Transverse colon (tissue), 4 donors: Measurements from ENCODE around the gene PPARA. TPM values are rescaled to one million over a fixed set of nuclear protein-coding genes. Genes with fewer than 3 reads are reported as not detected.

Experiments
- DNase-seq: peaks from one replicate; pipeline ENCODE4 v3.0.0-alpha.2; 2019
- H3K27ac ChIP-seq, 4 donors: fragments of 200-600 bp; sonication (generic); 2 replicates each; pipeline ENCODE4 v1.5.1; 2016 to 2018; ENCODE audit warnings: inconsistent platforms in 4 of 4
- H3K27me3 ChIP-seq: fragments of 200-600 bp; sonication (generic); 2 replicates; pipeline ENCODE4 v1.5.1; 2017; ENCODE audit warnings: inconsistent platforms
- H3K36me3 ChIP-seq, 4 donors: fragments of 200-600 bp; sonication (generic); 2 replicates each; pipeline ENCODE4 v1.5.1; 2017 to 2019; ENCODE audit warnings: inconsistent platforms in 4 of 4
- H3K4me1 ChIP-seq, 4 donors: fragments of 200-600 bp; sonication (generic); 2 replicates each; pipeline ENCODE4 v1.5.1; 2017 to 2020; ENCODE audit warnings: inconsistent platforms in 4 of 4
- H3K4me3 ChIP-seq, 4 donors: fragments of 200-600 bp; sonication (generic); 1 replicate in 1 of 4; 2 replicates in 3 of 4; pipeline versions ENCODE4 v1.5.1 to v1.6.1; 2017 to 2019; ENCODE audit warnings: inconsistent platforms in 4 of 4
- H3K9me3 ChIP-seq, 2 donors: fragments of 200-600 bp; sonication (generic); 2 replicates each; pipeline ENCODE4 v1.5.1; 2017 to 2019; ENCODE audit warnings: inconsistent platforms in 2 of 2
- EP300 ChIP-seq: sonication (generic); formaldehyde crosslinking; IDR thresholded peaks from one replicate; pipeline ENCODE4 v1.6.1; 2017; ENCODE audit warnings: antibody characterized with exemption, low read depth
- POLR2A ChIP-seq: fragments of 450-650 bp; IDR thresholded peaks from one replicate; pipeline ENCODE4 v1.6.1; 2016; ENCODE audit warnings: antibody characterized with exemption, mild to moderate bottlenecking, moderate library complexity
- POLR2AphosphoS5 ChIP-seq, 3 donors: sonication (generic); formaldehyde crosslinking; IDR thresholded peaks; one replicate each; pipeline ENCODE4 v1.6.1; 2016; ENCODE audit warnings: antibody characterized with exemption in 3 of 3
- WGBS, 2 donors: methylation state at CpG; one replicate each; pipeline ENCODE4 v1.1.5; 2018; ENCODE audit warnings: low coverage in 1 of 2; 5-methylcytosine and 5-hydroxymethylcytosine counted together
- in situ Hi-C, 4 donors: fragments of 200-750 bp; cut with MboI; loops; one replicate each; pipeline versions ENCODE4 v1.15.0 to v1.15.1; 2017; ENCODE audit warnings: low sequenced_read_pairs in 3 of 4, low pct_ligation_motif_present in 1 of 4, low pct_unique_long_range_greater_than_20kb in 1 of 4
- intact Hi-C: fragments of 100-400 bp; cut with DNase I; formaldehyde crosslinking; loops from one replicate; pipeline ENCODE4 v1.15.1; 2023; ENCODE audit warnings: low total_unique reads
- total RNA-seq, 4 donors: library from RNA; depleted of rRNA; stranded (reverse); fragments of >200 nt; gene quantifications; one replicate each; pipeline ENCODE4 v1.1.0, GENCODE V29; 2016
- TF ChIP-seq, protein P1 (sequence below), 5 experiments: fragments of 200-600 bp in 3 of 5; fragments of 450-650 bp in 2 of 5; sonication (generic) in 3 of 5; IDR thresholded peaks; 1 replicate in 2 of 5; 2 replicates in 3 of 5; pipeline ENCODE4 v1.5.1; 2016 to 2017; ENCODE audit warnings: antibody characterized with exemption in 5 of 5, inconsistent platforms in 3 of 5, mild to moderate bottlenecking in 2 of 5, moderate library complexity in 1 of 5

Gene PPARA
- total RNA-seq, 4 donors from 2014 or later, result 52.0 to 88.1 (median 74.7) TPM

DNA sequence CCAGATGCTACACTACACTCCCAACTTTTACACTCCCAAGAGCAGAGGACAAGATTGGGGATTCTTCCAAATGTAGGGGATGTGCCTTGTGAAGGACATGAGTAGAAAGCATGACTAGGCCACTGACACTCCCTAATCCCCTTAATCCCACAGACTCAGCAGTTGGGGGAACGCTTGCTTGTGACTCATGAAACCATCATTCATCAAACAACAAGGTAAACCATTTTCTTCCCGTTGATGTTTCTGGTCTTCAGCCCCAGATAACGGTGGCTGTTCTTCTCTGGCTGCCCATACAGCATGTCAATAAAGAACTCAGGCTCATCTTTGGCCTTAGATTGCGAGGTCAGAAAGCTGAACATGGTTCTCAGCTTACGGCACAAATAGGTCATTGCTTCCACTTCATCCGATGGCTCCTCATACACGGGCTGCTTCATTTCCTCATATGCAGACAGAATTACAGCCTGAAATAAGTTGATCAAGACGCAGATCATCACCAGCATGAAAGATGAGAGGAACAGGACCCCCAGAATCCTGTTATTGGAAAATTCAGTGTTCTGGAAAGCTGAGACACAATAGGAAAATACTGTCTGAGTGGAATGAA is 106.1 kb downstream of the PPARA start:
- TF ChIP-seq POLR2AphosphoS5 (IDR thresholded peaks at IDR 0.05) (no peak), EP300 (no peak), POLR2A (no peak)
- TF ChIP-seq, protein P1, sequence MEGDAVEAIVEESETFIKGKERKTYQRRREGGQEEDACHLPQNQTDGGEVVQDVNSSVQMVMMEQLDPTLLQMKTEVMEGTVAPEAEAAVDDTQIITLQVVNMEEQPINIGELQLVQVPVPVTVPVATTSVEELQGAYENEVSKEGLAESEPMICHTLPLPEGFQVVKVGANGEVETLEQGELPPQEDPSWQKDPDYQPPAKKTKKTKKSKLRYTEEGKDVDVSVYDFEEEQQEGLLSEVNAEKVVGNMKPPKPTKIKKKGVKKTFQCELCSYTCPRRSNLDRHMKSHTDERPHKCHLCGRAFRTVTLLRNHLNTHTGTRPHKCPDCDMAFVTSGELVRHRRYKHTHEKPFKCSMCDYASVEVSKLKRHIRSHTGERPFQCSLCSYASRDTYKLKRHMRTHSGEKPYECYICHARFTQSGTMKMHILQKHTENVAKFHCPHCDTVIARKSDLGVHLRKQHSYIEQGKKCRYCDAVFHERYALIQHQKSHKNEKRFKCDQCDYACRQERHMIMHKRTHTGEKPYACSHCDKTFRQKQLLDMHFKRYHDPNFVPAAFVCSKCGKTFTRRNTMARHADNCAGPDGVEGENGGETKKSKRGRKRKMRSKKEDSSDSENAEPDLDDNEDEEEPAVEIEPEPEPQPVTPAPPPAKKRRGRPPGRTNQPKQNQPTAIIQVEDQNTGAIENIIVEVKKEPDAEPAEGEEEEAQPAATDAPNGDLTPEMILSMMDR (IDR thresholded peaks at IDR 0.05), result no peak
- no peaks in the 10 kb centered on the region for H3K9me3 ChIP-seq
- 77 to 87% methylated on average over 3 to 8 of the region's 8 CpGs for WGBS, 2 donors
- in situ Hi-C loops, result no loop called here
- no peaks in the 10 kb centered on the region for H3K27me3 ChIP-seq
- H3K4me1 ChIP-seq, result peaks cover 0 to 2% (median under 1%) of the 10 kb centered on the region in 4 donors
- no peak overlapping the region for H3K4me3 ChIP-seq
- no peaks in the 10 kb centered on the region for H3K36me3 ChIP-seq
- H3K27ac ChIP-seq, result no peak overlapping the region
- no peak for DNase-seq
- intact Hi-C loops, result loop anchor here (10.0 kb wide), 1 partner anchor 942 kb away; no protein-coding TSS in a partner anchor

DNA sequence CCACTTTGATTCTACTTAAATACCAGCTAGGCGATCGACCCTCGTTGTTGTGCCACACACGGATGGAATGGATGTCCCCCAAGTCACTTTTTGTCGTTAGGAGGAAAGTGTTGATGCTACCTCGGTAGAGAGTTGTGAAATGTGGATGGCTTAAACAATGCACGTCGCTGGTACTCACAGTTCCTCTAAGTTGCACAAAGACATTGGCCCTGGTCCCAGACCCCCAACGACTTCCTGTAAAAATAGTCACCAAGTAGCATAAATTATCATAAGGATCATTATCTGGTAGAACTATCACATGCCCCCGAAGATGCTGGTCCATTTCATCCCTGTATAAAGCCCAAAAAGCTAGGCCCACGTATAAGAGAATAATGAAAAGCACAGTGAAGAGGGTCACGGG is 109.0 kb downstream of the PPARA start:
- intact Hi-C loops, result loop anchor here (10.0 kb wide), 1 partner anchor 945 kb away; no protein-coding TSS in a partner anchor
- DNase-seq, result no peak

DNA sequence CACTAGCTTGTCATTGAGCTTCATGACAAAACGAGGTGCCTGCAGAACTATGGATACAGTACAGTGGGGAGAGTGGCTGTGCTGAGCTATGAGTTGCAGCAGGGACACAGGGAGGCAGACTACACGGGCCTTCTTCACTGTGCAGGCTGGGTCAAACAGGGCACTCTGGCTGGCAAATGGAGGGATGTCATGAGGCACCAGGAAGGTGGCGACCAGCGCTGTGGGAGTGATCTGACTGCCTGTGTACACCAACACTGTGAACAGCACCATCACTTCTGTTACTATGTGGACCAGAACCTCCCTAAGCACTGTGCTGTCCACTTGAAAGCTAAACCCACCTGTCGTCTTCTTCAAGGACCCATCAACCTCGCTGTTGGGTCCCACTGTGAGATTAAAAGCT is 109.7 kb downstream of the PPARA start:
- Histone ChIP-seq H3K27me3 (no peaks in the 10 kb centered on the region), H3K36me3 (no peaks in the 10 kb centered on the region), H3K4me1 (peaks cover 3 to 17% (median 13%) of the 10 kb centered on the region in 4 donors), H3K9me3 (no peaks in the 10 kb centered on the region), H3K27ac (no peak overlapping the region), H3K4me3 (no peak overlapping the region)
- in situ Hi-C loops (no loop called here), intact Hi-C loops (no loop called here)
- TF ChIP-seq EP300, result no peak
- no peak for TF ChIP-seq POLR2A
- TF ChIP-seq, protein P1 (IDR thresholded peaks at IDR 0.05), result no peak
- no peak for TF ChIP-seq POLR2AphosphoS5 (IDR thresholded peaks at IDR 0.05)
- DNase-seq, result no peak
- 83 to 93% methylated on average over 2 to 6 of the region's 6 CpGs for WGBS, 2 donors

More for the DNA sequence above, 109.0 kb downstream of the PPARA start:
- Histone ChIP-seq H3K4me3 (no peak overlapping the region), H3K27me3 (no peaks in the 10 kb centered on the region), H3K36me3 (no peaks in the 10 kb centered on the region), H3K4me1 (peaks cover 3 to 16% (median 11%) of the 10 kb centered on the region in 4 donors), H3K27ac (no peak overlapping the region), H3K9me3 (no peaks in the 10 kb centered on the region)
- WGBS, 2 donors, result 78 to 80% methylated on average over 11 to 12 of the region's 12 CpGs
- in situ Hi-C loops, result no loop called here
- TF ChIP-seq EP300, result no peak

DNA sequence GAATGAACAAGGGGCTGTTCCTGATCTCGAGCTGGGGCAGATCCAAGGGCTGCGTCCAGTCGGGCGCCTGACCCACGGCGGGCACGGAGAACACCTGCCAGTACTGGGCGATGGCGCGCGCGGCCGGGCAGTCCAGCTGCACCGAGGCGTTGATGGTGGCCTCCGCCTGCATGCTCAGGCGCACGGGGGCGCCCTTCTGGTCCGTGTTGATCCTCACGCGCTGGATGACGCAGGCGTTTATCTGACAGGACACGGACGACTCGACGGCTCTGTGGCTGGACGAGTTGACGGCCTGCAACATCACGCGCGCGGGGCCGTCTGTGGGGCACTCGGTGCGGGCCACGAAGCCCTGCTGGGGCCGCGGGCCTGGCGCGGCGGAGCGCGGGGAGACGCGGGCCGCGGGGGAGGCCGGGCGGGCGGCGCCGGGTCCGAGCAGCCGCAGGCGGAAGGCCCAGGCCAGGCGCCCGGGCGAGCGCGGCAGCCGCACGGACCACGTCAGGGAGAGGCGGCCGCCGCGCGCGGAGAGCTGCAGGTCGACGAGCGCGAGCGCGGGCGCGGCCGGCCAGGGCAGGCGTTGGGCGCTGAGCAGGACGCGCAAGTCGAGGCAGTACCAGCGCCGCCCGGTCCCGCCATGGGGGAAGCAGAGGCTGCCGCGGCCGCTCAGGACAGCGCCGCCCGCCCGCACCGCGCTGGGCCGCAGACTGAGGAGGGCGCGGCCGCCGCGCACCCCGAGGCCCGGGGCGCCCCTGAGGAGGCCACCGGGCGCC is 112.3 kb downstream of the PPARA start:
- H3K4me3 ChIP-seq, result peak overlapping the region in 3 of 4 donors; percentile 17 to 38 (median 28)
- WGBS, 2 donors, result 52% methylated on average over 67 of the region's 109 CpGs; no CpG with 5 or more reads in 1 of the 2 donors
- H3K4me1 ChIP-seq, result peaks cover 9 to 31% (median 22%) of the 10 kb centered on the region in 4 donors
- intact Hi-C loops, result no loop called here
- no peak for TF ChIP-seq POLR2A
- TF ChIP-seq, protein P1 (IDR thresholded peaks at IDR 0.05), result peak in 3 of 5 experiments; percentile 6 to 31 (median 24)
- TF ChIP-seq EP300, result no peak
- peak in 1 of 3 donors; percentile 18 for TF ChIP-seq POLR2AphosphoS5 (IDR thresholded peaks at IDR 0.05)
- in situ Hi-C loops, result no loop called here
- H3K36me3 ChIP-seq, result no peaks in the 10 kb centered on the region
- H3K9me3 ChIP-seq, result no peaks in the 10 kb centered on the region
- H3K27ac ChIP-seq, result peak overlapping the region in 2 of 4 donors; percentile 64 to 70
- peak; percentile 71 for DNase-seq
- no peaks in the 10 kb centered on the region for H3K27me3 ChIP-seq
